Stimulated activated CD8-positive, alpha-beta memory T cell treated with anti-CD3 and anti-CD28 coated beads, Interleukin-7, amount 100 ng/mL, for 24 hours (primary cell): ENCODE measurements around the gene SPOCK2.

Experiments used
- DNase-seq: peaks from one replicate; pipeline ENCODE4 v3.0.0-alpha.2; 2020; ENCODE audit warnings: low read depth

The SPOCK2 gene

DNA sequence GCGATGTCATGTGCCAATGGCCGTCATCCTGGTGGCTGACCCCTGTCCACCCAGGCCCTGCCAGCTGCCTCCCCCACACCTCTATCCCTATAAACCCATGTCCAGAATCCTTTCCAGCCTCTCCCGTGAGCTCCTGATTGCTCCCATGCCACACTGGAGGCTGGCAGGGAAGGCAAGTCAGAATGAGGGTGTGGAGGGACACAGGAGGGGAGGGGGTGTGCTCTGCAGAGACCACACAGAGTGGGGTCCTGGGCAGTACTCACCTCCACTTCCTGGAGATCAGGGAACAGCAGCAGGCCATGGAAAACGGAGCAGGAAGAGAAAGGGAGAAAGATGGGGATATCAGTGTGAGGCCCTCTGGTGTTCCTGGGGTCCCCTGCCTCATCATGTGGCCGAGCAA is 15.7 kb downstream of the SPOCK2 start:
- no peak for DNase-seq

GRCh38 chr10:72072046-72072445 is 16.3 kb downstream of the SPOCK2 start:
- DNase-seq: no peak

DNA sequence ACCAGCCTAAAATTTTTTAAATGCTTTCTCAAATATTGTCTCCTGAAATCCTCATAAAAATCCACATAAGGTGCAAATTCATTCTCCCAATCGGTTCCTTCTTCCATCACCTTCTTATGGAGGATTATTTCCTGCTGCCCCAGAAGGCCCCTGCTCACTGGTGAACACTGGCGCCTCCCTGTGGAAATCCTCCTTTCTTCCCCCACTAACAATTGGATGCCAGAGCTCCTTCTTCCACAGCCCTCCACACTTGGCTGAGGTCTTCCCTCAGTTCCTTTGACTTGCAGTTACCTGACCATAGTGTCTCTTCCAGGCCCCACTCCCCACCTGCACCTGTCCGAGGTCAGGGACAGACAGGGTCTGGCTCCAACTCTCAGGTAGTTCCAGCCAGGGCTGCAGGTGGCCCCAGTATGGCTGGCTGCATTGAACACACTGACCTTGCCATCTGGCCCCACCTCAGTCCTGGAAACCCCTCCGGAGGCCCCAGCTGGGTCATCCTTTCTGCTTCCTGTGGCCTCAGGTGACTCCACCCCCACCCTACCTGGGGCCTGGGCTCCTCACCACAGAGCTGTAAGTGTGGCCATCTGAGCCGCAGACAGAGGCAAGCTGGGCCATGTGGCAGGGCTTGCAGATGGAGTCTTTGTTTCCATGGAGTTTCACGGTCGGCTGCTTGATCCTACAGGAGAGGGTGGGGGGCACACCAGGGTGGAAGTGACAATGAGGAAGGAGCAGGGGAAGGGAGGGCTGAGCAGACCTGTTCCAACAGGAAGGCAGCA is 18.4 kb downstream of the SPOCK2 start:
- no peak for DNase-seq

- DNase-seq: no peak
Measured at GRCh38 chr10:72068901-72069446, 19.4 kb downstream of the SPOCK2 start.

- DNase-seq: no peak
Measured at GRCh38 chr10:72068126-72068765, 20.1 kb downstream of the SPOCK2 start.

DNA sequence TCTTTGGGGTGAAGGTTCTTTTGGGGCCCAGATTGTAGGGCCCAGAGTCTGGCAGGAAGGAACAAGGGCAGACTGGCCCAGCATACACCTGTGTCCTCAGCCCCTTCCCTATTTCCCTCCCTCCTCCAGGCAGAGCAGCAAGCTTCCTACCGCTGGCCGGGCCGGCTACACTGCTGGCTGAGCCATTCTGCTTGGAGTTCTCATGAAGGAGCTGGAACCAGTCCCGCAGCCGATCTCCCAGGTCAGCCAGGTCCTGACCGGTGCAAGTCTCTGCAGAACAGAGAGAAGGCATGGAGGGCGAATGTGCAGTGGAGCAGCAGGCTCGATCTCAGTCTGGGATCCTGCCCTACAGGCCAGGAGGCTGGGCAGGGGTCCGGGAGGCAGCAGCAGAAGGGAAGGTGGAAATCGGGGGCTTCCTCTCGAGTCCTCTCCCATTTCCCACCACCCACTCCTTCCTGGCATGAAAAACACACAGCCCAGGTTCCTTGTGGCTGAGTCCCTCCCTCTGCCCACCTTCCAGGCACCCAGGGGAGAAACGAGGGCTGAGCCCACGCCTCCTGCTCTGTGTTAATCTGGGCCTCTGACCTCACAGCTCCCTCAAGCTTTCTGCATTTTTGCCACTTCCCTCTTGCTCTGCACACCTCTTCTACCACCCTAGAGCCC is 20.8 kb downstream of the SPOCK2 start:
- DNase-seq: no peak

DNA sequence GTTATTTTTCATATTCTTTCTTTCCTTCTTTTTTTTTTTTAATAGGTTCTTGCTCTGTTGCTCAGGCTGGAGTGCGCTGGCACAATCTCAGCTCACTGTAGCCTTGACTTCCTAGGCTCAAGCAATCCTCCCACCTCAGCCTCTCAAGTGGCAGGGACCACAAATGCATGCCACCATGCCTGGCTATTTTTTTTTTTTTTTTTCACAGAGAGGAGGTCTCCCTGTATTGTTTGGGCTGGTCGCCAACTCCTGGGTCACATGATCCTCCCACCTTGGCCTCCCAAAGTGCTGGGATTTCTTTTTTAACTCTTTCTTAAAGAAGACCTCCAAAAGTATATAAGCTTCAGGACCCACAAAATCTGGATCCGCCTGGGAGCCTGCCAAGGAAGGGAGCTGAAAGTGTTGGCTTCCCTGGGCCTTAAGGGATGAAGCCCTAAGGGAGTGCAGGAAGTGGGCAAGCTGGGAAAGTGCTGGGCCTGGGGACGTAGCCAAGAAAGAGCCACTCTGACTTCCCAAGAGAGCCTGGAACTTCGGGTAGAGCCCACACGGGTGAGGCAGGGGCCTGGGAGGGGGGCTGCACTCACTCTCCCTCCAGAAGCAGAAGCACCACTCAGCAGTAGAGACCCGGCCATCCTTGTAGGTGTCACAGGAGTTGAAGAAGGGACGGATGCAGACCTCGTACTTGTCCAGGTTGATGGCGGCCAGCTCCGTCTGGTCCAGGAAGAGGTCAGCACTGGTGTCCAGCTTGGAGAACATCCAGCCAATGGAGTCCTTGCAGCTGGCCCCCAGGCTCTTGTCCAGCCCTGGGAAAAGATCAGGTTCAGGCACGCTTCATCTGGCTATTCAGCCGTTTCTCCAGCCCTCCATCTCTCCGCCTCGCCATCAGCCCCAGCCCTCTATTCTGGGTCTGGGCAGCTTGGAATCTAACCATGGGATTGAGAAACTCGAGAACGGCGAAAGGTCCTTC is 21.8 kb downstream of the SPOCK2 start:
- no peak for DNase-seq

- DNase-seq: no peak
Measured at GRCh38 chr10:72065439-72066025, 22.8 kb downstream of the SPOCK2 start.

DNA sequence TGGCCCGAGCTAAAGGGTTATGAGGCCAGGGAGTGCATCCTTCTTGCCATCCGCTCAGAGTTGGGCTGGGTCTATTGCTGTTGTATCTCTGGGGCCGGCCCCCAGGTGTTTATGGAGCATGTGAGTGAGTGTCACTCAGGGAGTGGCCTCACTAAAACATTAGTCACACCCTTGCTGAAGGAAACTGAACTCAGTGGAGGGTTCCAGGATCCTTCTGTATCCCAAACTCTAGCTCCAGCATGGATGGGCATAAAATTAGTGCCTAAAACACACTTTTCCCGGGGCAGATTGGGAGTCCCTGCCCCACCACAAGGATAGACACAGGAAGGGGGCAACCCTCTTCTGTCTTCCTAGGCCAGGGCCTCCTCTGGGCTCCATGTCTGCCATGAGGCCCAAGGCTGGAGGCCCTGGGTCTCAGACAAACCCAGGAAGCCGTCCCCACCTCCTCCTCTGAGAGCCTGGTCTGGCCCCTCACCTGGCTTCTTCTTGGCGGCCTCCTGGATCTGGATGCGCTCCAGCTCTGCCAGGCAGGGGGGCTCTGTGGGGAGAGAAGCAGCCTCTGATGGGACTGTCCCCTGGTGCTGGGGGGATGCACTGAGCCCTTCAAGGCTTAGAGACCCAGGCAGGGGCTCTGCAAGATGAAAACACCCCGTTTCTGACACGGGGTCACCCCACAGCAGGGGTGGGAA is 24.5 kb downstream of the SPOCK2 start:
- no peak for DNase-seq

DNA sequence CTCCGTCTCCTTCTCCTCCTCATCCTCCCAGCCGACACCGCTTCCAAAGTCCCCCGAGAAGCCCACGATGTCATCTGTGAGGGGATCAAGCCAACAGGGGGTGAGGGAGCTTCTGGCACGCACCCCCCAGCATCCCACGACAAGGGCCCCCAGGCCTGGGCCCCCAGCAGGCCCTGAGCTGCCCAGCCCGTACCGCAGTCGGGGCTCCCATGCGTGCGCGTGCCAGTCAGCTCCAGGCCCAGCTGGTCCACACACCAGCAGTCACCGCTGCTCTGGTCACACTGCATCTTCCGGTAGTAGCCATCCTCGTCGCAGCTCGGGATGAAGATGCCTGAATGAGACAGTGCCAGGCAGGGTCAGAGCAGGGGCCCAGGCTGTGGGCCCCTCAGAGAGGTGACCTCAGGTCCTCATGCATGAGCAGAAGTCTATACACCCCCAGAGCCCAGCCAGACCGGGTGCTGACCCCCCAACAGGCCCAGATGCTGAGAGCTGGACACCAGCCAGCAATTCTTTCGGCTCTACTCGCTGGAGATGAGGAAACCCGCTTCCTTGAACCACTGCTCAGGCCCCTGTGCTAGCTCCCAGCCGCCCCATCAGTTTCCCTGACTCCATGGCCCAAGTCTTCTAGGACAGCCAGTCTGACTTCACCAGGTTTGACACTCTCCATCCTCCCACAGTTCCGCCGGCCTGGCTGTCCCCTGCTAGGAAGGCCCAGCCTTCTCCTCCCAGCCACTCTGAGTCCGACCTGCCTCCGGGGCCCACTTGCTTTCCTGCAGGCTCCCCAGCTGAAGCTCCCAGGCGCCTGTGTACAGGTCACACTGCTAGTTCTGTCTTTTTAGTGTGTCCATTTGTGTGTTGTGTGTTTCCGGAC is 25.3 kb downstream of the SPOCK2 start:
- no peak for DNase-seq

DNA sequence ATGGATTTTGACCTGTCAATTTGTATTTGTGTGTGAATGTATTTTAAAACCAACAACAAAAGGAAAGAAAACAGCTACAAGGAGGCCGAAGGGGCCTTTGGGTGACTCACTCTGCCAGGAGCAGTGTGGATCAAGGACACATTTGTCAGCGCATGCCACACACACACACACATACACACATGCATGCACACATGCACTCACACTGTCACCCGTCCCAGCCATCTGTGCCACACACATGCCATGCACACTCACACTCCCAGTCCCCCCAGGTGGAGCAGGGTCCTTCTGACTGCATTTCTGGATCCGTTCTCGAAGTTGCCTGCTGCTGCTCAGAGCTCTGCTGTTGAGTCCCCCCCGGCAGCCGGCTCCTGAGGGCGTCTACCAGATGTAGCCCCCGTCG is 26.0 kb downstream of the SPOCK2 start:
- DNase-seq: no peak

DNA sequence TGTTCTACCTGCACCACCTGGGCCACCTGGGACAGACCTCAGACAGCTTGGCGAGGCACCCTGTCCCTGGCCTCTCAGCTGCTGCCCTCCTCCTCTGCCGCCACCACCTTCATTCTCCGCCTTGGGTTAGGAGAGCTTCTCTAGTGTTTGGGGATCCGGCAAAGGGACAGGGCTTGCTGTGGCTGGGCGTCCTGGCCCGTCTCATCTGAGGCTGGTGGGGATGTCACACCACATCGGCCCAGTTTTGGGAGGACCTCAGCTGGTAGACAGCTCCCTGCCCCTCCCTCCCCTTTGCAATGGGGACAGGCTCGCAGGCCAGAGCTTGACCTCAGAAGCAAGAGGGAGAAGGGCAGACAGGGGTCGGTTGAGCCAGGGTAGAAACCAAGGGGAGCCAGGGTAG is 26.4 kb downstream of the SPOCK2 start:
- no peak for DNase-seq

DNA sequence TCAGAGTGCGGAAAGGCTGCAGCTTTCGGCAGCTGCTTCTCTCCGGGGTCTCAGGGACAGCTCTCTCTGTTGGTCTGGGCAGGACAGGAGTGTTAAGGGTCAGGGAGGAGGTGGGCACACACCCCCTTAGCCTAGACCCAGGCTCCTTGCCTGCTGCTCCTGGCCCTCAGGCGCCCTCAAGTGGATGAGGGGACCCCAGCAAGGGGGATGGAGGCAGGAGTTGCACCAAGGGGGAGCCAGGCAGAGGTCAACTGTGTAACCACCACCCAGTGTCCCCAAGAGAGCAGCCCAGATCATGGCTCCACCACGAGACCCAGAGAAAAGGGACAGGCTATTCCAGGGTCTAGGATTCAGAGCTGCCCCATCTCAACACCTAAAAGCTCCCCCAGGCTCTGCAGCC is 26.9 kb downstream of the SPOCK2 start:
- DNase-seq: no peak

- DNase-seq: no peak
Measured at GRCh38 chr10:72059843-72060822, 28.2 kb downstream of the SPOCK2 start.

- no peak for DNase-seq
Measured at GRCh38 chr10:72058989-72059842, 29.1 kb downstream of the SPOCK2 start.

DNA sequence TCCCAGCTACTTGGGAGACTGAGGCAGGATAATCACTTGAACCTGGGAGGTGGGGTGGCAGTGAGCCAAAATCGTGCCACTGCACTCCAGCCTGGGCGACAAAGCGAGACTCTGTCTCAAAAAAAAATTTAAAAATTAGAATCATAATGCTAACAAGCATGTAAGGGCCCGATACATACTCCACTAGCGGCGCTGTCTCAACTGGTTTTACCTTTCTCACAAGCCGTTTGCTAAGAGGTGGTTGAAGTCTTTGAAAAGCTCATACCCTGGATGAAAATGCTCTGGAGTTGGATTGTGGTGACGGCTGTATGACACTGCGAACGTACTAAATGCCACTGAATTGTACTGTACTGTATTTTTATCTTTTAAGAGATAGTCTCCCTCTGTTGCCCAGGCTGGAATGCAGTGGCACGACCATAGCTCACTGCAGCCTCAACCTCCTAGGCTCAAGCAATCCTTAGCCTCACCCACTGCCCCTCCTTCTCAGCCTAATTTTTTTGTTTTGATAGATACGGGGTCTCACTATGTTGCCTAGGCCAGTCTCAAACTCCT is 29.9 kb downstream of the SPOCK2 start:
- DNase-seq: no peak
